Endothelial cell of umbilical vein (primary cell): ENCODE results near the gene RNF146. TPM values are rescaled to one million over a fixed set of nuclear protein-coding genes. Genes with fewer than 3 reads are reported as not detected.

ENCODE experiments used
- BruUV-seq: library from RNA; stranded (reverse); fragments of 400-500 nt; replicated peaks from 2 replicates; lab custom pipeline; 2021; lab: Mats Ljungman, UMichigan
- CTCF ChIA-PET: fragments of 300-600, 350-600 bp; sonication (Branson Sonifier 250); formaldehyde crosslinking; loops from one replicate; lab custom pipeline; 2021; ENCODE audit warnings: antibody characterized with exemption, inconsistent platforms; lab: Charles Lee
- POLR2A ChIA-PET: fragments of 300-600, 350-600 bp; sonication (Branson Sonifier 250); formaldehyde crosslinking; loops from one replicate; lab custom pipeline; 2021; ENCODE audit warnings: antibody characterized with exemption, inconsistent platforms; lab: Charles Lee
- DNase-seq: peaks from one replicate; pipeline ENCODE4 v3.0.0-alpha.2; 2011; ENCODE audit warnings: low read depth, low spot score
- FAIRE-seq: peaks from 2 replicates; lab custom pipeline; 2011; peaks lifted over from hg19 to GRCh38; lab: Jason Lieb, UNC
- H2AFZ ChIP-seq: 2 replicates; pipeline ENCODE4 v1.6.0; 2012; ENCODE audit warnings: low read depth, low read length, control low read depth, inconsistent platforms
- H3K27ac ChIP-seq: 2 replicates; pipeline ENCODE4 v1.5.1; 2011; ENCODE audit warnings: low read depth, mild to moderate bottlenecking, control low read depth, low read length, moderate library complexity; ENCODE audit not compliant: insufficient read depth
- H3K27me3 ChIP-seq, 2 experiments: 2 replicates each; pipeline versions ENCODE4 v1.6.0 to v1.6.1; 2011; ENCODE audit warnings: low read length in 2 of 2, mixed read lengths in 1 of 2; ENCODE audit not compliant: control insufficient read depth in 2 of 2, insufficient read depth in 2 of 2
- H3K36me3 ChIP-seq, 2 experiments: 2 replicates in 1 of 2; 3 replicates in 1 of 2; pipeline ENCODE4 v1.5.1; 2011; ENCODE audit warnings: low read length in 2 of 2, mild to moderate bottlenecking in 1 of 2, moderate library complexity in 1 of 2; ENCODE audit not compliant: control insufficient read depth in 2 of 2, insufficient read depth in 2 of 2; ENCODE audit errors: extremely low read depth in 1 of 2
- H3K4me1 ChIP-seq: 3 replicates; pipeline ENCODE4 v1.5.1; 2011; ENCODE audit warnings: mild to moderate bottlenecking, low read length; ENCODE audit not compliant: control insufficient read depth, insufficient read depth; ENCODE audit errors: extremely low read depth
- H3K4me2 ChIP-seq: 2 replicates; pipeline ENCODE4 v1.6.1; 2011; ENCODE audit warnings: low read length, control low read depth, mixed read lengths; ENCODE audit not compliant: insufficient read depth
- H3K4me3 ChIP-seq, 3 experiments: fragments of 200-600 bp in 1 of 3; sonication (generic), shearing (Covaris generic) in 1 of 3; replicated peaks in 1 of 3; 2 replicates each; pipeline ENCODE4 v1.5.1; 2011 to 2016; ENCODE audit warnings: control low read depth in 3 of 3, low read length in 3 of 3, mild to moderate bottlenecking in 2 of 3, inconsistent platforms in 1 of 3, low read depth in 1 of 3, moderate library complexity in 1 of 3; ENCODE audit not compliant: insufficient read depth in 1 of 3
- H3K79me2 ChIP-seq: 2 replicates; pipeline ENCODE4 v1.6.0; 2012; ENCODE audit warnings: low read length, inconsistent platforms; ENCODE audit not compliant: control insufficient read depth, insufficient read depth
- H3K9ac ChIP-seq: replicated peaks from 2 replicates; pipeline ENCODE3; 2011; ENCODE audit warnings: low read length, control low read depth; ENCODE audit not compliant: insufficient read depth; ENCODE audit errors: extremely low read depth
- H3K9me1 ChIP-seq: replicated peaks from 3 replicates; pipeline ENCODE4 v1.6.0; 2011; ENCODE audit warnings: mild to moderate bottlenecking, low read length; ENCODE audit not compliant: control insufficient read depth, insufficient read depth; ENCODE audit errors: extremely low read depth
- H3K9me3 ChIP-seq: replicated peaks from 2 replicates; pipeline ENCODE4 v1.5.1; 2012; ENCODE audit warnings: low read length, inconsistent platforms; ENCODE audit not compliant: control insufficient read depth, insufficient read depth
- H4K20me1 ChIP-seq: replicated peaks from 2 replicates; pipeline ENCODE3; 2011; ENCODE audit warnings: mild to moderate bottlenecking, low read length; ENCODE audit not compliant: control insufficient read depth, insufficient read depth; ENCODE audit errors: extremely low read depth
- FOS ChIP-seq: IDR thresholded peaks from 2 replicates; pipeline ENCODE4 v1.6.1; 2011; ENCODE audit warnings: mild to moderate bottlenecking, low read length, moderate library complexity, borderline replicate concordance; ENCODE audit not compliant: insufficient read depth
- GATA2 ChIP-seq: IDR thresholded peaks from 2 replicates; pipeline ENCODE4 v1.7.0; 2011; ENCODE audit warnings: low read depth, mild to moderate bottlenecking, moderate library complexity, mixed read lengths, low read length; ENCODE audit not compliant: insufficient read length, insufficient read depth
- MYC ChIP-seq: IDR thresholded peaks from one replicate; pipeline ENCODE4 v1.6.1; 2011; ENCODE audit warnings: mild to moderate bottlenecking, low read depth, low read length
- POLR2AphosphoS5 ChIP-seq: IDR thresholded peaks from 2 replicates; pipeline ENCODE4 v1.6.1; 2012; ENCODE audit warnings: low read depth, mild to moderate bottlenecking, control low read depth, low read length, moderate library complexity; ENCODE audit not compliant: insufficient read depth
- dilution Hi-C: fragments of 300-500 bp; cut with MboI; formaldehyde crosslinking; loops from one replicate; pipeline ENCODE4 v1.15.0; 2019; ENCODE audit warnings: low sequenced_read_pairs; ENCODE audit not compliant: extremely low pct_ligation_motif_present
- intact Hi-C: fragments of 100-400 bp; cut with micrococcal nuclease; formaldehyde crosslinking; loops from one replicate; pipeline ENCODE4 v1.10.0; 2022
- polyA plus RNA-seq, 4 experiments: library from polyadenylated mRNA; depleted of rRNA in 3 of 4; stranded (reverse) in 3 of 4; unstranded in 1 of 4; fragments of >200 nt; gene quantifications; 2 replicates each; pipeline versions ENCODE4 v1.2.1 to v1.2.3, GENCODE V29; 2011 to 2012; ENCODE audit warnings: missing spikeins in 1 of 4
- small RNA-seq: library from RNA; depleted of rRNA; stranded (forward); fragments of <200 nt; gene quantifications from one replicate; pipeline ENCODE3, GENCODE V24; 2012; ENCODE audit warnings: low replicate concordance, low read depth; ENCODE audit not compliant: insufficient read depth, insufficient read length
- total RNA-seq: library from RNA; stranded (reverse); gene quantifications from 2 replicates; pipeline ENCODE4 v1.2.3, GENCODE V29; 2021

The RNF146 gene
- total and polyA plus RNA-seq, 2 donors (not counting 3 experiments of a cell fraction or from before 2014, with no cell fraction given) = 37.5 to 48.1 TPM

- BruUV-seq = no TSS peak
- Histone ChIP-seq H3K79me2 (peaks cover 6% of the 10 kb centered on the region), H3K9ac (no peak overlapping the region), H3K27ac (no peak overlapping the region), H3K36me3 (no peaks in the 10 kb centered on the region), H3K4me2 (no peak overlapping the region), H2AFZ (no peak overlapping the region), H3K4me1 (peaks cover 11% of the 10 kb centered on the region), H3K27me3 (no peaks in the 10 kb centered on the region), H3K9me1 (no peaks in the 10 kb centered on the region), H3K9me3 (no peaks in the 10 kb centered on the region), H4K20me1 (no peaks in the 10 kb centered on the region), H3K4me3 (no peak overlapping the region)
- ChIA-PET CTCF (interaction anchor here (0.9 to 1.5 kb wide), 4 partner anchors 8 to 130 kb away, joined by 3 to 7 read pairs (median 3); no protein-coding TSS in a partner anchor), POLR2A (no interaction called here)
- dilution Hi-C loops = no loop called here
- intact Hi-C loops = no loop called here
- TF ChIP-seq POLR2AphosphoS5 = no peak
- TF ChIP-seq GATA2 = no peak
- no peak for TF ChIP-seq MYC
- TF ChIP-seq FOS = no peak
- FAIRE-seq (no peak), DNase-seq (no peak)
These were observed 65.8 kb downstream of the RNF146 start for GRCh38 chr6:127332383-127332961.

Small RNAs within 50 kb of the gene (small RNA-seq; reads per million reads assigned to genes)
- not detected for gene RNA5SP217

Other genes with a start within 250 kb of the RNF146 start
- gene RSPO3, start 148.2 kb upstream of the RNF146 start, total RNA-seq = 8.6 and 11.1 TPM in 2 replicates
- 1.1 and 1.8 TPM in 2 replicates for gene RSPO3, start 148.2 kb upstream of the RNF146 start, polyA plus RNA-seq
- 36.7 and 36.8 TPM in 2 replicates for gene ECHDC1, start 76.7 kb downstream of the RNF146 start, total RNA-seq
- 5.1 and 8.1 TPM in 2 replicates for gene ECHDC1, start 76.7 kb downstream of the RNF146 start, polyA plus RNA-seq
- gene KIAA0408, start 192.5 kb downstream of the RNF146 start, total RNA-seq = not detected in 2 replicates
- not detected in 2 replicates for gene KIAA0408, start 192.5 kb downstream of the RNF146 start, polyA plus RNA-seq